Colonic mucosa (tissue), 4 donors: ENCODE data around the gene FAT1. TPM values are rescaled to one million over a fixed set of nuclear protein-coding genes. Genes with fewer than 3 reads are reported as not detected.
"Not testable (repeated sequence)": the region's sequence is repeated elsewhere in the genome, so short reads cannot be mapped to it uniquely, and the experiment has no call there.

Source experiments
- DNase-seq: peaks from one replicate; pipeline ENCODE4 v3.0.0-alpha.2; 2020
- H3K27ac ChIP-seq: fragments of 200-600 bp; one replicate; pipeline ENCODE4 v1.8.0; 2021
- H3K27me3 ChIP-seq: fragments of 200-600 bp; one replicate; pipeline ENCODE4 v1.8.0; 2021
- H3K36me3 ChIP-seq: fragments of 200-600 bp; one replicate; pipeline ENCODE4 v1.8.0; 2021
- H3K4me1 ChIP-seq: fragments of 200-600 bp; one replicate; pipeline ENCODE4 v1.8.0; 2021; ENCODE audit warnings: mild to moderate bottlenecking
- H3K4me3 ChIP-seq: fragments of 200-600 bp; one replicate; pipeline ENCODE4 v1.8.0; 2021
- H3K9ac ChIP-seq, 2 donors: one replicate each; pipeline ENCODE4 v1.7.0; 2013; ENCODE audit warnings: control low read depth in 2 of 2, low read depth in 2 of 2, low read length in 2 of 2
- H3K9me3 ChIP-seq: fragments of 200-600 bp; one replicate; pipeline ENCODE4 v1.8.0; 2021
- CTCF ChIP-seq: fragments of 200-600 bp; IDR thresholded peaks from one replicate; pipeline ENCODE4 v1.8.0; 2022; ENCODE audit warnings: antibody characterized with exemption, mild to moderate bottlenecking
- intact Hi-C: fragments of 100-400 bp; cut with DNase I; formaldehyde crosslinking; loops from one replicate; pipeline ENCODE4 v1.14.1; 2022
- total RNA-seq, 2 donors: library from RNA; stranded (reverse); fragmentation: NEBNext Ultra II Directional in 1 of 2; extraction: Animal tissue kit (Norgen Biotek cat#: 25700) in 1 of 2; gene quantifications; one replicate each; pipeline ENCODE4 v1.2.1, GENCODE V29; 2021
- donor health status: healthy.
- donor health status: DM: no; HTN: no; CAD: no.
- donor health status: DM: no; HTN: no; CAD: no.

The FAT1 gene
- total RNA-seq, 2 donors from 2014 or later: 243 to 300 TPM

GRCh38 chr4:186762361-186762760 is 38.7 kb upstream of the FAT1 start:
- H3K27ac ChIP-seq: no peak overlapping the region

GRCh38 chr4:186761956-186762355 is 38.3 kb upstream of the FAT1 start:
- H3K9me3 ChIP-seq, intact Hi-C loops, H3K36me3 ChIP-seq, H3K4me1 ChIP-seq, H3K4me3 ChIP-seq, H3K27me3 ChIP-seq, H3K27ac ChIP-seq, H3K9ac ChIP-seq, DNase-seq: not testable (repeated sequence)

More at GRCh38 chr4:186762361-186762760, 38.7 kb upstream of the FAT1 start:
- H3K4me3 ChIP-seq: no peak overlapping the region
- no peak overlapping the region for H3K9ac ChIP-seq
- no peak for TF ChIP-seq CTCF
- peaks cover 7% of the 10 kb centered on the region for H3K4me1 ChIP-seq
- no peaks in the 10 kb centered on the region for H3K36me3 ChIP-seq
- no peak for DNase-seq
- intact Hi-C loops: no loop called here
- no peaks in the 10 kb centered on the region for H3K27me3 ChIP-seq
- H3K9me3 ChIP-seq: no peaks in the 10 kb centered on the region

GRCh38 chr4:186761393-186761792 is 37.7 kb upstream of the FAT1 start:
- Histone ChIP-seq H3K9me3 (no peaks in the 10 kb centered on the region), H3K36me3 (no peaks in the 10 kb centered on the region), H3K27ac (no peak overlapping the region), H3K4me1 (peaks cover 7% of the 10 kb centered on the region), H3K4me3 (no peak overlapping the region), H3K9ac (no peak overlapping the region), H3K27me3 (no peaks in the 10 kb centered on the region)
- TF ChIP-seq CTCF: no peak
- DNase-seq: no peak
- intact Hi-C loops: no loop called here

GRCh38 chr4:186760576-186760975 is 36.9 kb upstream of the FAT1 start:
- no peaks in the 10 kb centered on the region for H3K9me3 ChIP-seq
- DNase-seq: no peak
- TF ChIP-seq CTCF: no peak
- intact Hi-C loops: no loop called here
- no peaks in the 10 kb centered on the region for H3K36me3 ChIP-seq
- H3K4me3 ChIP-seq: no peak overlapping the region
- no peak overlapping the region for H3K27ac ChIP-seq
- peaks cover 3% of the 10 kb centered on the region for H3K4me1 ChIP-seq
- H3K27me3 ChIP-seq: no peaks in the 10 kb centered on the region
- no peak overlapping the region for H3K9ac ChIP-seq

- TF ChIP-seq CTCF: no peak
- H3K4me3 ChIP-seq: no peak overlapping the region
- no peaks in the 10 kb centered on the region for H3K9me3 ChIP-seq
- H3K4me1 ChIP-seq: no peaks in the 10 kb centered on the region
- H3K27ac ChIP-seq: no peak overlapping the region
- H3K9ac ChIP-seq: no peak overlapping the region
- intact Hi-C loops: no loop called here
- no peaks in the 10 kb centered on the region for H3K36me3 ChIP-seq
- no peaks in the 10 kb centered on the region for H3K27me3 ChIP-seq
- no peak for DNase-seq
Observed at GRCh38 chr4:186759990-186760389, 36.3 kb upstream of the FAT1 start.

GRCh38 chr4:186758929-186759682 is 35.5 kb upstream of the FAT1 start:
- no peak for DNase-seq
- intact Hi-C loops: no loop called here
- Histone ChIP-seq H3K9me3 (no peaks in the 10 kb centered on the region), H3K36me3 (no peaks in the 10 kb centered on the region), H3K9ac (no peak overlapping the region), H3K4me3 (no peak overlapping the region), H3K27me3 (no peaks in the 10 kb centered on the region), H3K27ac (no peak overlapping the region), H3K4me1 (no peaks in the 10 kb centered on the region)
- TF ChIP-seq CTCF: no peak
